Spleen (tissue), 7 donors: Measurements from ENCODE around the gene BCL2L11.

Experiments used
- CTCF ChIP-seq, 11 experiments: fragments of 200-600 bp in 7 of 11; fragments of 450-650 bp in 4 of 11; sonication (generic) in 4 of 11; IDR thresholded peaks in 8 of 11; conservative IDR thresholded peaks in 3 of 11; 1 replicate in 7 of 11; 2 replicates in 4 of 11; pipeline versions ENCODE4 v1.4.0 to v1.8.0; 2016 to 2021; ENCODE audit warnings: antibody characterized with exemption in 11 of 11, inconsistent platforms in 4 of 11, mild to moderate bottlenecking in 1 of 11
- POLR2A ChIP-seq, 3 donors: fragments of 450-650 bp; IDR thresholded peaks; one replicate each; pipeline ENCODE4 v1.5.1; 2017; ENCODE audit warnings: antibody characterized with exemption in 3 of 3, mild to moderate bottlenecking in 1 of 3
- POLR2AphosphoS5 ChIP-seq, 3 donors: sonication (generic); formaldehyde crosslinking; IDR thresholded peaks; one replicate each; pipeline ENCODE4 v1.5.1; 2017; ENCODE audit warnings: antibody characterized with exemption in 3 of 3
- donor health status: DM: no; HTN: no; CAD: no; lungs with moderate emphysema.
- donor health status: DM: no; HTN: no; CAD: no.
- donor health status: DM: no; HTN: no; CAD: no.

GRCh38 chr2:111142101-111142500, 21.4 kb downstream of the BCL2L11 start:
- TF ChIP-seq CTCF (IDR thresholded peaks at IDR 0.05 in 8 of 11, conservative IDR thresholded peaks at IDR 0.05 in 3 of 11) (no peak), POLR2AphosphoS5 (IDR thresholded peaks at IDR 0.05) (no peak), POLR2A (IDR thresholded peaks at IDR 0.05) (no peak)
